HEK293T (cell line): Measurements from ENCODE around the gene KCNJ16.

Source experiments
- CTCF ChIA-PET: fragments of 350-600 bp; formaldehyde crosslinking; extraction: SDS; loops from one replicate; lab custom pipeline; 2021; ENCODE audit warnings: antibody characterized with exemption, inconsistent platforms; lab: Yijun Ruan, JAX
- POLR2A ChIA-PET: fragments of 350-600 bp; formaldehyde crosslinking; extraction: SDS; loops from one replicate; lab custom pipeline; 2020; ENCODE audit warnings: antibody characterized with exemption, inconsistent platforms; lab: Yijun Ruan, JAX
- DNase-seq: peaks from one replicate; pipeline ENCODE4 v3.0.0; 2012; ENCODE audit warnings: mixed read lengths; ENCODE audit errors: extremely low spot score
- ARNT ChIP-seq: fragments of 450-650 bp; IDR thresholded peaks from 2 replicates; pipeline ENCODE4 v1.6.1; 2017; ENCODE audit warnings: mild to moderate bottlenecking
- BHLHE40 ChIP-seq: fragments of 450-650 bp; IDR thresholded peaks from 2 replicates; pipeline ENCODE4 v1.6.1; 2016; ENCODE audit warnings: mild to moderate bottlenecking, moderate library complexity, borderline replicate concordance
- CTBP1 ChIP-seq: fragments of 450-650 bp; IDR thresholded peaks from 2 replicates; pipeline ENCODE4 v1.6.1; 2016; ENCODE audit warnings: borderline replicate concordance
- ELF4 ChIP-seq: fragments of 450-650 bp; IDR thresholded peaks from 2 replicates; pipeline ENCODE4 v1.6.1; 2017; ENCODE audit warnings: antibody characterized with exemption
- FOXA1 ChIP-seq: fragments of 450-650 bp; IDR thresholded peaks from 2 replicates; pipeline ENCODE4 v1.6.1; 2016; ENCODE audit warnings: mild to moderate bottlenecking
- FOXK2 ChIP-seq: fragments of 450-650 bp; IDR thresholded peaks from 2 replicates; pipeline ENCODE4 v1.6.1; 2016; ENCODE audit warnings: mild to moderate bottlenecking
- FOXM1 ChIP-seq: fragments of 450-650 bp; IDR thresholded peaks from 2 replicates; pipeline ENCODE4 v1.6.1; 2017; ENCODE audit warnings: mild to moderate bottlenecking, borderline replicate concordance
- HDGF ChIP-seq: fragments of 450-650 bp; IDR thresholded peaks from 2 replicates; pipeline ENCODE4 v1.6.1; 2017; ENCODE audit warnings: antibody characterized with exemption, borderline replicate concordance
- L3MBTL2 ChIP-seq: fragments of 450-650 bp; conservative IDR thresholded peaks from 2 replicates; pipeline ENCODE4 v1.6.1; 2016; ENCODE audit warnings: mild to moderate bottlenecking
- LEF1 ChIP-seq: fragments of 450-650 bp; IDR thresholded peaks from 2 replicates; pipeline ENCODE4 v1.6.1; 2017; ENCODE audit warnings: mild to moderate bottlenecking, borderline replicate concordance
- NFRKB ChIP-seq: fragments of 450-650 bp; IDR thresholded peaks from 2 replicates; pipeline ENCODE4 v1.6.1; 2016; ENCODE audit warnings: mild to moderate bottlenecking, moderate library complexity
- SP1 ChIP-seq: fragments of 450-650 bp; IDR thresholded peaks from 2 replicates; pipeline ENCODE4 v1.6.1; 2017
- SUZ12 ChIP-seq: fragments of 450-650 bp; IDR thresholded peaks from 2 replicates; pipeline ENCODE4 v1.6.1; 2016; ENCODE audit warnings: mild to moderate bottlenecking
- TARDBP ChIP-seq: fragments of 450-650 bp; IDR thresholded peaks from 2 replicates; pipeline ENCODE4 v1.6.1; 2016
- ZNF384 ChIP-seq: fragments of 450-650 bp; IDR thresholded peaks from 2 replicates; pipeline ENCODE4 v1.6.1; 2016
- TF ChIP-seq, protein P1 (sequence below): fragments of 450-650 bp; IDR thresholded peaks from 2 replicates; pipeline ENCODE4 v1.6.1; 2016

Gene KCNJ16

DNA sequence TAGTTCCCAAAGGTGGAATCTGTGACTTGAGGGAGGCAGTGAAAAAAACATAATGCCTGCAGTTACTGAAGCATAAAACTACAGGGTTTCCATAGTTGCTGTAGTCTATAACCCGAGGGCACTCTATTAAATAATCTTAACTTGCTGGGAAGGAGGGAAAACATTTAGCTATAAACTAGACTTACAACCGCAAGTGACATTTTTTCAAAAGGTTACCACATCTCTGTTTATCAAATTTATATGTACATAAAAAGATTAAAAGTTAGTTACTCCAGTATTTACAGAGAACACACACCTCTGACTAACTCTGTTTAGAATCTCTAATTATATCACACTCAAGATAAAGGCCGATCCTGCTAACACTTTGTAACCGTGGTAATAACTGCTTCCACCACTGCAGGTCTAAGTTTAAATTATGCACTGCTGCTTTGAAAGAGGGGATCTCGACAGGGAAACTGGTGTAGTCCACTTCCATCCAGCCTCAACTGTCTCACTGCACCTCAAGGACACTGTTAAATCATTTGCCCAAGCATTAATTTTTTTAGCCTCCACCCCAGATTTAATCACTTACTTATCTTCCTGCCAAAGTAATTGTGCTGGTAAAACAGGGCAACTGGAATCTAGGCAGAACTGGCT is 14.6 kb downstream of the KCNJ16 start:
- ChIA-PET POLR2A (no interaction called here), CTCF (no interaction called here)
- TF ChIP-seq, protein P1, sequence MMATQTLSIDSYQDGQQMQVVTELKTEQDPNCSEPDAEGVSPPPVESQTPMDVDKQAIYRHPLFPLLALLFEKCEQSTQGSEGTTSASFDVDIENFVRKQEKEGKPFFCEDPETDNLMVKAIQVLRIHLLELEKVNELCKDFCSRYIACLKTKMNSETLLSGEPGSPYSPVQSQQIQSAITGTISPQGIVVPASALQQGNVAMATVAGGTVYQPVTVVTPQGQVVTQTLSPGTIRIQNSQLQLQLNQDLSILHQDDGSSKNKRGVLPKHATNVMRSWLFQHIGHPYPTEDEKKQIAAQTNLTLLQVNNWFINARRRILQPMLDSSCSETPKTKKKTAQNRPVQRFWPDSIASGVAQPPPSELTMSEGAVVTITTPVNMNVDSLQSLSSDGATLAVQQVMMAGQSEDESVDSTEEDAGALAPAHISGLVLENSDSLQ, result peak; percentile 71
- TF ChIP-seq FOXA1 (no peak), FOXM1 (no peak), ELF4 (no peak), TARDBP (no peak), L3MBTL2 (no peak), LEF1 (no peak), FOXK2 (no peak), CTBP1 (peak; percentile 12; the same call in 1 of the 2 replicates), SUZ12 (no peak), ZNF384 (peak; percentile 61; the same call in 1 of the 2 replicates), ARNT (no peak), NFRKB (no peak), BHLHE40 (no peak), HDGF (no peak), SP1 (no peak)
- peak; percentile 16 for DNase-seq

DNA sequence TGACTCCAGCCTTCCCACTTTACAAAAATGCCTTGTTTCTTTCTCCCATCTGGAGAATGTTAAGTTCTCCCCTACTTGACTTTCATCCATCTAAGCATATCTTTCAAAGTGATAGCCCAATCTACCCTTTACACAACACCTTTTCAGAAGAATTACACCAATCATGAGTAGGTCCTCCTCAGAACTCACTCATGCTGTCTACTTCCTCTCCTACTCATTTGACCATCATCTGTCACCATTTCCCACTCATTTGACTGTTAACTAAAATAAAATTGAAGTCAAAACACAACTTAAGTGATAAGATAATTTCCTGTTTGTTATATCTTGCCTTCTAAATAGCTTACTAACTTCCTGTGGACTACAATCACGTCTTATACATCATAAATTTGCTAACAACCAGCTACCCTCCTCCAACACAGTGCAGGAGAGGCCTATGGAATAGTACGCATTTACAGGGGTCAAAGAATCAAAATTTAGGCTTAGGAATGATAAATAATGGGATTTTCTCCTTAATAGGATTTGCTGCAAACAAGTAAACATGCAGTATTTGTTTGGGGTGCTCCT is 16.1 kb downstream of the KCNJ16 start:
- POLR2A ChIA-PET, result no interaction called here

DNA sequence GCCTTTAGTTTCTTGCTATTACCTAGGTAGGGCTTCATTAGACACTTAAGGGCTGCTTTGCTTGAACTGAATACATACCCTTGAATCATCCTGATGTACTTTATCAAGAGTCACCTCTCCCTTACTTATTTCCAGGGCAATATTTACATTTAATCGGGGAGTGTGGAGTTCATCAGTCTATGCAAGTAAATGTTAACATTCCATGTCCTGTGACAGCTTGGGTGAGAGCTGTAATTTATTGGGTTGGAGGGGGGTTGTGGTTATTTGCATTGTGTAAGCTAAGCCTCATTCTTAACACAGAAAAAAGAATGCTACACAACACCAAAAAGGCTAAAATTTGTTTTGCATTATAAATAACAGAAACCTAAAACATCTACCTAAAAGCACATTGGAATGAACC is 16.7 kb downstream of the KCNJ16 start:
- TF ChIP-seq, protein P1, result peak; percentile 84
- no peak for TF ChIP-seq L3MBTL2
- no peak for DNase-seq
- CTCF ChIA-PET, result no interaction called here

More for the DNA sequence above, 16.1 kb downstream of the KCNJ16 start:
- DNase-seq, result no peak
- TF ChIP-seq FOXK2, result no peak
- TF ChIP-seq BHLHE40, result no peak
- no peak for TF ChIP-seq SUZ12
- no peak for TF ChIP-seq SP1
- no peak for TF ChIP-seq CTBP1
- no peak for TF ChIP-seq LEF1
- no peak for TF ChIP-seq ZNF384
- no peak for TF ChIP-seq TARDBP
- no peak for TF ChIP-seq L3MBTL2
- TF ChIP-seq FOXA1, result no peak
- TF ChIP-seq ARNT, result no peak
- TF ChIP-seq NFRKB, result no peak
- no peak for TF ChIP-seq HDGF
- TF ChIP-seq FOXM1, result no peak
- TF ChIP-seq, protein P1, result no peak
- TF ChIP-seq ELF4, result no peak
- CTCF ChIA-PET, result no interaction called here

DNA sequence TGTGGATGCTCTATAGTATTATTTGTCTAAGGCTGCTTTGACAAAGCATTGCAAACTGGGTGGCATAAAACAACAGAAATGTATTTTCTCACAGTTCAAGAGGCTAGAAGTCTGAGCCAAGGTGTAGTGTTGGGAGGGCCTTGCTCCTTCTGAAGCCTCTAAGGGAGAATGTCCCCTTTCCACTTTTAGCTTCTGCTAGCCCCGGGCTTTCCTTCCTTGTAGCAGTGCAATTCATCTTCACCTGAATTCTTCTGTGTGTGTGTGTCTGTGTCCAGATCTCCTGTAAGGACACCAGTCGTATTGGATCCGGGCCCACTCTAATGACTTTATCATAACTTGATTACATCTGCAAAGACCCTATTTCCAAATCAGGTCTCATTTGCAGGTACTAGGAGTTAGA is 18.1 kb downstream of the KCNJ16 start:
- POLR2A ChIA-PET, result no interaction called here
- DNase-seq, result no peak
- TF ChIP-seq, protein P1, result no peak
- TF ChIP-seq L3MBTL2 (no peak), SP1 (no peak), CTBP1 (no peak), HDGF (no peak), ELF4 (no peak), LEF1 (no peak), ZNF384 (no peak), NFRKB (no peak), FOXK2 (no peak), FOXM1 (no peak), FOXA1 (no peak), TARDBP (no peak), ARNT (no peak), BHLHE40 (no peak)
- CTCF ChIA-PET, result no interaction called here

More for the DNA sequence above, 16.7 kb downstream of the KCNJ16 start:
- POLR2A ChIA-PET, result no interaction called here

DNA sequence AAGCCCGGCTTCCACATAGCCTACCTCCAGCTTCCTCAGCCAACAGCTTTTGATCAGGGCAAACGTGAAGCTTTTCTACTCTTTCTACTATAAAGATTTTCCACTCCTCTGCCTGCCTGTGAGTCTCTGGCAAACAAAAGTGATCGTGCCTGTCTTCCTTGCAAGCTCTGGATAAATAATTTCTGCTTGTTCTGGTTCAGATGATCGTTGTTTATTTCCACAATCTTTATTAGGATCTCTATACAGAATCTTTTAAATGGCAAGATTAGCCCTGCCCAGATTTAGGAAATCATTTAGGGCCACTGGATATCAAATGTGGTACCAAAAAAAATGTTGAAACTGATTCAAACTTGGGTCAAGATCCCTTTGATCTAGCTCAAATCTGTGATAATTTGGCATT is 20.4 kb downstream of the KCNJ16 start:
- DNase-seq, result no peak
- POLR2A ChIA-PET, result no interaction called here
- CTCF ChIA-PET, result no interaction called here
- TF ChIP-seq SP1, result no peak
- TF ChIP-seq TARDBP, result no peak
- TF ChIP-seq ZNF384, result no peak
- TF ChIP-seq CTBP1, result no peak
- TF ChIP-seq NFRKB, result no peak
- no peak for TF ChIP-seq ARNT
- TF ChIP-seq HDGF, result no peak
- no peak for TF ChIP-seq SUZ12

DNA sequence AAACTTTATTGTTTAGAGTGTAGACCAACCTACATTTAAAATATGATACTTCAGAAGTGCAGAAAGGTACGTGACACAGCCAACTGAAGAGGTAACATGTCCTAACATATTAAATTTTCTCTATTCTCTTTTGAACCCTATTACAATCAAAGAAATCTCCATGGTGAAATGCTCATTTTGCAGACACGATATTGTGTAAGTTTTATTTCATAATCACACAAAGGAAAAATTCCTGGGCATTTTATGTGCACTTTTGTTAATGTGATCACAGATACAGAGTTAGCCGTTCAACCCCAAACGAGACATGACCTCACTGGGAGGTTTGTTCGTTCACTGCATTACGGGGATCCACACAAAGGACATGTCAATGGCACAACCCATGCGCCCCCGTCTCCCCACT is 21.8 kb downstream of the KCNJ16 start:
- DNase-seq, result no peak
- CTCF ChIA-PET, result no interaction called here
- TF ChIP-seq SUZ12, result no peak
- TF ChIP-seq FOXM1, result no peak
- no peak for TF ChIP-seq NFRKB
- TF ChIP-seq HDGF, result no peak
- no peak for TF ChIP-seq TARDBP
- TF ChIP-seq, protein P1, result no peak
- TF ChIP-seq LEF1, result no peak
- TF ChIP-seq ELF4, result no peak
- TF ChIP-seq ZNF384, result no peak
- no peak for TF ChIP-seq SP1
- TF ChIP-seq ARNT, result no peak
- TF ChIP-seq L3MBTL2, result no peak
- no peak for TF ChIP-seq CTBP1
- TF ChIP-seq FOXK2, result no peak
- TF ChIP-seq FOXA1, result no peak
- POLR2A ChIA-PET, result no interaction called here
